ENCODE results near the gene KLK1. TPM values are rescaled to one million over a fixed set of nuclear protein-coding genes. Genes with fewer than 3 reads are reported as not detected.
A peak's percentile ranks its signal among the peaks of the same experiment; 100 is the strongest.

KLK1 gene
- total RNA-seq, 1 donor from 2014 or later = 1.7 TPM

DNA sequence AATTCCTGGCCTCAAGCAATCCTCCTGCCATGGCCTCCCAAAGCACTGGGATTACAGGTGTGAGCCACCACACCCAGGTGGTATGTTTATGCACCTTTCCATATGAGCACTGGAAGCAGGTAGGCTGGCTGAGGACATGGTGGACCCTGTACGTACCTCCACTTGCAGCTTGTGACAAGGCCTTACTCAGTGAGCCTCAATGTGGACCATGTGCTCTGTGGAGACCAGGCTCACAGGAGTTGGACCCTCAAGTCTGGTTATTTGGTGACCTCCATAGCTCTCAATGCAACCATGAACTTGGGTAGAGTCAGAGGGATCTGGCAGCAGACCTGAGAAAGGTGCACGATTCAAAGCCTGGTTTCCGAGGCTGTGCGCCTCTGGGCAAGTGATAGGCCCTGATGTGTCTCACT lies 27.9 kb downstream of the KLK1 start:
- H3K36me3 ChIP-seq = peaks cover 22% of the 10 kb centered on the region
- TF ChIP-seq, protein P1, sequence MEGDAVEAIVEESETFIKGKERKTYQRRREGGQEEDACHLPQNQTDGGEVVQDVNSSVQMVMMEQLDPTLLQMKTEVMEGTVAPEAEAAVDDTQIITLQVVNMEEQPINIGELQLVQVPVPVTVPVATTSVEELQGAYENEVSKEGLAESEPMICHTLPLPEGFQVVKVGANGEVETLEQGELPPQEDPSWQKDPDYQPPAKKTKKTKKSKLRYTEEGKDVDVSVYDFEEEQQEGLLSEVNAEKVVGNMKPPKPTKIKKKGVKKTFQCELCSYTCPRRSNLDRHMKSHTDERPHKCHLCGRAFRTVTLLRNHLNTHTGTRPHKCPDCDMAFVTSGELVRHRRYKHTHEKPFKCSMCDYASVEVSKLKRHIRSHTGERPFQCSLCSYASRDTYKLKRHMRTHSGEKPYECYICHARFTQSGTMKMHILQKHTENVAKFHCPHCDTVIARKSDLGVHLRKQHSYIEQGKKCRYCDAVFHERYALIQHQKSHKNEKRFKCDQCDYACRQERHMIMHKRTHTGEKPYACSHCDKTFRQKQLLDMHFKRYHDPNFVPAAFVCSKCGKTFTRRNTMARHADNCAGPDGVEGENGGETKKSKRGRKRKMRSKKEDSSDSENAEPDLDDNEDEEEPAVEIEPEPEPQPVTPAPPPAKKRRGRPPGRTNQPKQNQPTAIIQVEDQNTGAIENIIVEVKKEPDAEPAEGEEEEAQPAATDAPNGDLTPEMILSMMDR (IDR thresholded peaks at IDR 0.05) = no peak
- H3K27me3 ChIP-seq = no peaks in the 10 kb centered on the region
- intact Hi-C loops (cut with DNase I) = no loop called here
- H3K4me3 ChIP-seq = no peak overlapping the region
- H3K27ac ChIP-seq = no peak overlapping the region
- ATAC-seq = no peak
- no peaks in the 10 kb centered on the region for H3K9me3 ChIP-seq
- no peak for DNase-seq
- H3K4me1 ChIP-seq = no peaks in the 10 kb centered on the region

DNA sequence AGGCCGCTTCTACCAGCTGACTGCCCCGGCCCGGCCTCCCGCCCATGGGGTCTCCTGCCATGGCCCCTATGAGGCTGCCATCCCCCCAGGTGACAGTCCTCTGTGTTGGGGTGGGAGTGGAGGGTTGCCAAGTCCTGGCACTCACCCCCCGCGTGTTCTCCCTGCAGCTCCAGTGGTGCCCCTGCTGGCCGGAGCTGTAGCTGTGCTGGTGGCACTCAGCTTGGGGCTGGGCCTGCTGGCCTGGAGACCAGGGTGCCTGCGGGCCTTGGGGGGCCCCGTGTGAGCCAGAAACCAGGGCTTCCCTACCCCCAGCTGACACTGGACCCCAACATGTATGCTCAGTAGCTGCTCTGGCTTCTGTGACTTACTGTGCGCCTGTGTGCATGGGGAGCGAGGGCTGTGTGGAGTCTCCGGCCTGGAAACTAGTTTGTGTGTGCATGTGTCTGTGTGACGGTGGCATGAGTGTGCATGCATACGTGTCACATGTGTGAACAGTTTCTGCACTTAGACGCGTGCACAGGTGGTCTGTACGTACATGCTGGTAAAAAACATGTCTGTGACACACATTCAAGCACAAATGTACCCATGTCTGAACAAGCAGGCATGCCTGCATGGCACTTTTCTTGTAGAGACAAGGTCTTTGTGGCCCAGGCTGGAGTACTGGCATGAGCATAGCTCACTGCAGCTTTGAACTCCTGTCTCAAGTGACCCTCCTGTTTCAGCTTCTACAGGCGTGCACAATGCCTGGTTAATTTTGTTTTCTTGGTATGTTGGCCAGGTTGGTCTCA lies 28.5 kb downstream of the KLK1 start:
- ATAC-seq = no peak
- H3K9me3 ChIP-seq = no peaks in the 10 kb centered on the region
- intact Hi-C loops (cut with DNase I) = no loop called here
- no peak overlapping the region for H3K27ac ChIP-seq
- peaks cover 21% of the 10 kb centered on the region for H3K36me3 ChIP-seq
- peak; percentile 56 for DNase-seq
- TF ChIP-seq, protein P1 (IDR thresholded peaks at IDR 0.05) = no peak
- H3K4me1 ChIP-seq = no peaks in the 10 kb centered on the region
- H3K4me3 ChIP-seq = no peak overlapping the region
- no peaks in the 10 kb centered on the region for H3K27me3 ChIP-seq

DNA sequence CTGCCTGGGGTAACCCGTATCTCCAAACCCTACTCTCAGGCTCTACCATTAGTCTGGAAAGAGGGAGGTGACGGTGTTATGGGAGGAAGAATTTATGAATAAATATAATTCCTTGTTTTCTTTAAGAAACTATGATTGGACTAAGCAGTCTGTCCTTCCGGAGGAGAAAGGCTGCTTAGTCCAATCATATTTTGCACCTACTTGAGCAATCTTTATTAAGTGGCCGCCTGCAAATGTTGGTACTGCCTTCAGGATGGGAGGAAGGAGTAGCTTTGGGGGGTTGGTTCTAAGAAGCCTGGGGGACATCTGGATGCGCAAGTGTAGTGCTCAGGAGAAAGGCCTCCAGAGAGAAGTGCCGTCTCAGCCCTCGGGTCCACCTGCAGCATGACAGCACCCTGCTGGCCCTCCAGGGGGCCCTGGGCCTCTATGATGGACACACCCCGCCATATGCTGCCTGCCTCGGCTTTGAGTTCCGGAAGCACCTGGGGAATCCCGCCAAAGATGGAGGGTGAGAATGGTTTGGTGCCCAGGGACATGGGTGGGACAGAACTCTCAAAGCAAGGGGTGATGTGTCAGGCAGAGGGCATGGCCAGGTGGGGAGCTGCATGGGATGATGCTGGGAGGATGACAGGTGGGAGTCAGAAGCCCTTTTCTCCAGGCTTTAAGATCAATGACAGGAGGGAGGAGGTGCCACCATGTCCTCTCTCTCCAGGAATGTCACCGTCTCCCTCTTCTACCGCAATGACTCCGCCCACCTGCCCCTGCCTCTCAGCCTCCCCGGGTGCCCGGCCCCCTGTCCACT lies 29.3 kb downstream of the KLK1 start:
- TF ChIP-seq, protein P1 (IDR thresholded peaks at IDR 0.05) = no peak
- Histone ChIP-seq H3K27me3 (no peaks in the 10 kb centered on the region), H3K4me1 (no peaks in the 10 kb centered on the region), H3K4me3 (no peak overlapping the region), H3K27ac (no peak overlapping the region), H3K9me3 (no peaks in the 10 kb centered on the region), H3K36me3 (peaks cover 18% of the 10 kb centered on the region)
- intact Hi-C loops (cut with DNase I) = no loop called here
- DNase-seq (no peak), ATAC-seq (no peak)

DNA sequence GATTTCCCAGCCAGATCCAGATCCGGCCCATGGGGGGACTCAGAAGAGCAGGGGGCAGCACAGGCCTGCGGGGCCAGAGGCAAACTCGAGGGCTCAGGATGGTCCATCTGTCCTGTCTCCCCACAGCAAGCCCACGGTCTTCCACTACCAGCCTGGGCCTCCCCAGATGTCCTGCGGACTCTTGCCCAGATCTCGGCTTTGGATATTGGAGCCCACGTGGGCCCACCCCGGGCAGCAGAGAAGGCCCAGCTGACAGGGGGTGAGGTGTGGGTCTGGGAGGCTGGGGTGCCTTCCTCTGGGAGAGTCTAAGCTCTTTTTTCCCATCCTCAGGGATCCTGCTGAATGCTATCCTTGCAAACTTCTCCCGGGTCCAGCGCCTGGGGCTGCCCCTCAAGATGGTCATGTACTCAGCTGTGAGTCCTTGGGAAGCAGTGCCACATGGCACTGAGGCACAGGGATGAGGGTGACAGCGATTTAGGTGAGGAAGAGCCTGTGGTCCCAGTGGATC lies 30.0 kb downstream of the KLK1 start:
- no peaks in the 10 kb centered on the region for H3K9me3 ChIP-seq
- no peak overlapping the region for H3K27ac ChIP-seq
- ATAC-seq = no peak
- H3K4me3 ChIP-seq = no peak overlapping the region
- peaks cover 14% of the 10 kb centered on the region for H3K36me3 ChIP-seq
- intact Hi-C loops (cut with DNase I) = no loop called here
- H3K27me3 ChIP-seq = no peaks in the 10 kb centered on the region
- no peaks in the 10 kb centered on the region for H3K4me1 ChIP-seq
- TF ChIP-seq, protein P1 (IDR thresholded peaks at IDR 0.05) = no peak
- DNase-seq = no peak

DNA sequence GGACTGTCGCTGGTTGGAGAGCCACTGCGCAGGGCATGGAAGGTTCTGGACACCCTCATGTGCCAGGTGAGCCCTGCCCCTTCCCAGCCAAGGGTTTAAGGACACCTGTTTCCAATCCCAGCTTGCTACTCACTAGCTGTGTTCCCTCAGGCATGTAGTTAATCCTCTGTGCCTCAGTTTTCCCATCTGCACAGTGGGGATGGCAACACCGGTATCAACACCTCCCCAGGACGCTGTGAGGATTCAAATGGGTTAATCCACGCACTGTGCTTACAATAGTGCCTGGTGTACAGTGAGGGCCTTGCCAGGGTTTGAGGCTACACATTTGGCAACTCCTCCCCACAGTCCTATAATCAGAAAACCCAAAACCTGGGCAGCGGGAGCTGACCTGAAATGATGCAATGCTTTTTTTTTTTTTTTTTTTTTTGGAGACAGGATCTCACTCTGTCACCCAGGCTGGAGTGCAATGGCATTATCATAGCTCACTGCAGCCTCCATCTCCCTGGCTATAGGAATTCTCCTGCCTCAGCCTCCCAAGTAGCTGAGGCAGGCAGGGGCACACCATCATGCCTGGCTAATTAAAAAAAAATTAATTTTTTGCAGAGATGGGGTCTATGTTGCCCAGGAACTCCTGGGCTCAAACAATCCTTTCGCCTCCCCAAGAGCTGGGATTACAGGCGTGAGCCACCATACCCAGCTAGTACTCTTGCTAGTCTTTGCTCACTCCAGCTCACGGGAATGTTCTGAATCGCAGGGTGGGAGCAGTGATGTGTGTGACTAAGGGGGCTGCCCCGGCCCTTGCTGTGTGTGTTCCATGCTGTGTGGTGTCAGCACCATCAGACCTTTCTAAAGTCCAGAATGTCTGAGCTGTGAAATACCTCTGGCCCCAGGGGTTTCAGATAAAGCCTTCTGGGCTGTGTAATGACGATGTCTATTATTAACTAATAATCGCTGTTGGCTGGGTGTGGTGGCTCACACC lies 31.0 kb downstream of the KLK1 start:
- no peak for DNase-seq
- no peak overlapping the region for H3K27ac ChIP-seq
- no peaks in the 10 kb centered on the region for H3K9me3 ChIP-seq
- H3K36me3 ChIP-seq = peaks cover 4% of the 10 kb centered on the region
- TF ChIP-seq, protein P1 (IDR thresholded peaks at IDR 0.05) = no peak
- H3K4me3 ChIP-seq = no peak overlapping the region
- no peak for ATAC-seq
- no peaks in the 10 kb centered on the region for H3K27me3 ChIP-seq
- intact Hi-C loops (cut with DNase I) = no loop called here
- no peaks in the 10 kb centered on the region for H3K4me1 ChIP-seq
